HG03039 (cell line): ENCODE results near the gene TNKS2.
A peak's percentile ranks its signal among the peaks of the same experiment; 100 is the strongest.

Experiments used
- ATAC-seq: cut with Tn5 transposase; IDR thresholded peaks from one replicate; pipeline ENCODE4 v1.9.1; 2021; ENCODE audit warnings: mild to moderate bottlenecking, moderate library complexity; ENCODE audit not compliant: unreplicated experiment

Gene TNKS2

GRCh38 chr10:91907914-91908336 lies 109.7 kb downstream of the TNKS2 start:
- ATAC-seq = no peak

- ATAC-seq = peak; percentile 81
Observed at GRCh38 chr10:91908337-91909116, 110.3 kb downstream of the TNKS2 start.

GRCh38 chr10:91909117-91909677 lies 111.0 kb downstream of the TNKS2 start, which contains the start of gene FGFBP3:
Gene FGFBP3, minus strand, starts transcription at chr10:91909486. Its CDS starts 517 bp downstream, at chr10:91908969.
- ATAC-seq = no peak

GRCh38 chr10:91910467-91910866 lies 112.2 kb downstream of the TNKS2 start:
- no peak for ATAC-seq
